GM19238 (cell line): ENCODE measurements around the gene LPCAT3.

Experiments
- DNase-seq: peaks from one replicate; pipeline ENCODE4 v3.0.0; 2011; ENCODE audit warnings: low spot score; ENCODE audit not compliant: insufficient read length

LPCAT3 gene

GRCh38 chr12:7001921-7002591 lies 16.2 kb downstream of the LPCAT3 start:
- DNase-seq = no peak

- no peak for DNase-seq
Measured at GRCh38 chr12:6998715-6999451, 19.4 kb downstream of the LPCAT3 start.

DNA sequence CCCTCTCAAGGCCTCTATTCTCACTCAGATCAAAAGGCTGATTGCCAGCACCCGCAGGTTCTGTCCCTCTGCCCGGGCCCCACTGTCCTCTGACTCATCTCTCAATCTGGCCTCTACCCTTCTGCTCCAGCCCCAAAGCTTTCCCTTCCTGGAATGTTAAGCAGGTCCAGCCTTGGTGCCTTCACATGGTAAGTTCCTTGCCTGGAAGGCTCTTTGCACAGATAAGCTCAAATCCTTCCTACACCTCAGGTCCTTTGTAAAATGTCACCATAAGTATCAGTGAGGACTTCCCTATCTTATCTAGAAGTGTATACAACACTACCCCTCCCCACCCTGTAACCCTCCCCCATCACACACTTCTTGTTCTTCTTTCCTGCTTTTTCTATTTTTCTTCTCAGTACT lies 22.2 kb downstream of the LPCAT3 start:
- no peak for DNase-seq

GRCh38 chr12:6987956-6988553 lies 30.2 kb downstream of the LPCAT3 start:
- no peak for DNase-seq

GRCh38 chr12:6982532-6982931 lies 35.7 kb downstream of the LPCAT3 start:
- no peak for DNase-seq

DNA sequence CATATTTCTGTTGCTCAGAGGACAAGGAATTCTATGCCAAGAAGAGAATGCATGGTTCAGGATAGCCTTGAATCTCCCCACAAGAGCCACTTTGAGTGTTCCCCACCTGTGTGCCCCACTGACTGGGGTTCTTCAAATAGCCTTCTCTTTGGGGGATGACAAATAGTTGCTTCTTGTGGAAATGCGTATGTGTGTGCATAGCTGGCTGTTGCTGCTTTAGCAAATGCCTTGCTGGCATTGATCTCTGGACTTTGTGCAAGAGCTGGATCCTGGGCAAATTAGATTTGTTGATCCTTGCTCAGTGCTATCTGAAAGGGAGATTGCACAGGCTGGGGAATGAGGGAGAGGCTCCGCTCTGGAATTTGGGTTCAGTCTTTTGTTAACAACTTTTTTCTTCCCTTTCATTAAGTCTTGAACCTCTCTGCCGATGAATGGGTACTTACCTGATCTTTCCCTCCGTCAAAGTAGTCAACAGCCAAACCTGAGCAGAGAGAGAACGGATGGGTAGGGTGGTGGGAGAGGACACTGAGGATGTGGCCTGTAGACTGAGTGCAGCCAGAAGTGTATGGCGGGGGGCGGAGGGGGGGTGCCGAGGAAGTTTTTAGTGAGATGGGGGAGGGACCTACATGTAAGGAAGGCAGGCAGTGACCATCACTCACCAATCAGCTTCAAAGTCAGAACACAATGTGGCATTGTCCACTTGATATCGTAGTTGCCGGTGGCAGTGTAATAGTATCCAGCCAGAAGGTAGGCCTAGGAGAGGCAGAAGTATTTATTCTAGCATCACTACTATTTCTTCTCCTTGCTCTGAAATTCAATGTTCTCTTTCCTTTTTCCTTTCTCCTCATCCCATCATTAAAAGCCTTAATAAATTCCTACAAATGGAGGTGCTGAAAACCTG lies 36.9 kb downstream of the LPCAT3 start:
- no peak for DNase-seq

GRCh38 chr12:6980740-6981139 lies 37.5 kb downstream of the LPCAT3 start:
- no peak for DNase-seq

DNA sequence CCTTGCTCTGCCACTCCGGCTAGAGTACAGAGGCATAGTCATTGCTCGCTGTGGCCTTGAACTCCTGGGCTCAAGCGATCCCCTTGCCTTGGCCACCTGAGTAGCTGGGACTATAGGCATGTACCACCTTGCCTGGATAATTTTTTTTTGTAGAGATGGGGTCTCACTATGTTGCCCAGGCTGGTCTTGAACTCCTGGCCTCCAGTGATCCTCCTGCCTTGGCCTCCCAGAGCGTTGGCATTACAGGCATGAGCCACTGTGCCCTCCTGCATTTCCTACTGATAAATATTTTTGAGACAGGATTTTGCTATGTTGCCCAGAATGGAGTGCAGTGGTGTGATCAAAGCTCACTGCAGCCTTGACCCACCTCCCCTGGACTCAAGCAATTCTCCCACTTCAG lies 38.2 kb downstream of the LPCAT3 start:
- DNase-seq = no peak

- DNase-seq = no peak
Measured at GRCh38 chr12:6979453-6979852, 38.8 kb downstream of the LPCAT3 start.

GRCh38 chr12:6979021-6979420 lies 39.3 kb downstream of the LPCAT3 start:
- no peak for DNase-seq

- no peak for DNase-seq
Measured at GRCh38 chr12:6978611-6979011, 39.7 kb downstream of the LPCAT3 start.

DNA sequence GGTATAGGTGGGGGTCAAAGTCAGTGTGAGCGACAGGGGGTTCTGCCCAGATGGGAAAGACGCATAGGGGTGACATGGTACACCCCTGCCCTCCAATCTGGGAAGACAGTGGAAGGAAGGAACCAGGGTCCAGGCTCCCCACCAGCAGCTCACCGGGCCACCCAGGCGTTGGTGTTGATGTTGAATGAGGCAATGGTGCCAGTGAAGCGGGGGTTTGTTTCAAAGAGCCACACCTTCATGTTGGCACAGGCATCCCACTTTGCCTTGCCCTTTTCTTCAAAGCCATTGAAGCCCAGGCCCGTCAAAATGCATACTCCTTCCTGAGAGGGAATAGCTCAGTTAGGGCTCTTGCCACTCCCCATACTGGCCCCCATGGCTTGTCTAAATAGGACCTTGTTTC lies 40.1 kb downstream of the LPCAT3 start:
- DNase-seq = no peak

GRCh38 chr12:6977653-6978052 lies 40.6 kb downstream of the LPCAT3 start:
- no peak for DNase-seq

- no peak for DNase-seq
Measured at GRCh38 chr12:6975297-6976032, 42.8 kb downstream of the LPCAT3 start.

GRCh38 chr12:6974180-6974579 lies 44.1 kb downstream of the LPCAT3 start:
- DNase-seq = no peak

- no peak for DNase-seq
Measured at GRCh38 chr12:6970096-6970527, 48.2 kb downstream of the LPCAT3 start.

DNA sequence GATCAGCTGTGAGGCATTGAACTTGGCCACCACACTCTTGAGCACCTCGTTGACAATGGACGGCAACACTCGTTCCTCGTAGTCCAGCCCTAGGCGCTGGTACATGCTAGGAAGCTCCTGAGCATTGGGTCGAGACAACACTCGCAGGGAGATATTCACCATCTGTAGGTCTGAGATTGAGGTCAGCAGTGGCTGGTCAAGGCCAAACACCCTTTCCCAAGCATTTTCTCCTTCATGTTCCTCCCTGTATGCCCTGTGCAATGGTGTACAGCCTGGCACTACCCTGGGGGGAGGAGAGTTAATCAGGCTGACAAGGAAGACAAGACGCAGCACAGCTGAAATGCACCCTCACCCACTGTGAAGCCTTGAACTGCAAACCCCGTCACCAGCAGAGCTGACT lies 49.9 kb downstream of the LPCAT3 start:
- DNase-seq = no peak

DNA sequence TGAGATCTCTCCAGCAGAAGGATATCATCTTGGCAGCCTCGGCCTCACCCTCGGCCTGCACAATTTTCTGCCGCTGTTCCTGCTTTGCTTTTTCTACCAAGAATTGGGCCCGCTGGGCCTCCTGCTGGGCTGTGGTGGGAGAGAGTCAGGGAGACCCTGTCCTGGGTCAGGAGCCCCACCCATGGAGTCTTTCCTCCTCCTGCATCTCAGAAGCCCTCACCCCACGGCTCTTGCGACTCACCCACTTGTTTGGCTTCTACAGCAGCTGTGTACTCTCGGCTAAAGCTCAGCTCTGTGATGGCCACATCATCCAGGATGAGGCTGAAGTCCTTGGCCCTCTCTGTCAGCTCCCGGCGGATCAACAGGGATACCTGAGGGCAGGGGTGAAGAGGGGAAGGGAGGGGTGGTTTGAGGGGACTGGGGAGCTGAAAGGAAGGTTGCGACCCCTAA lies 50.6 kb downstream of the LPCAT3 start:
- no peak for DNase-seq

GRCh38 chr12:6966351-6966750 lies 51.9 kb downstream of the LPCAT3 start:
- DNase-seq = no peak

DNA sequence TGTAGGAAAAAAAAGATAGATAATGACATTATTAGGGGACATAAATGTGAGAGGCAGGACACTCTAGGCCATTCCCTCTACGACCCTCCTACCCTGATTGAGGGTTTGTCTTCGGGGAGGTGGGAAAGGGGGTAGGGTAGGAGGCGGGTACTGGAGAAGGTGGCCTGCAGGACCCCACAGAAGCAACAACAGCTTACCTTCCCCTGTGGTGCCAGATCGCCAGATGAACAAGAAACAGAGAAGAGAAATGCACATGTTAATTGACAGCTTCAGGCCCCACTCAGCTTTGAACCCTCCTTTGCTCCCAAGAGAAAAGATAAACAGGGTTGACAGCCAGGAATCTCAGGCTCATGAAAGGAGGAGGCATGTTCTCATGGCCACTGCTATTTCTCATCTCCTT lies 52.6 kb downstream of the LPCAT3 start:
- no peak for DNase-seq
